Stimulated activated naive CD8-positive, alpha-beta T cell treated with anti-CD3 and anti-CD28 coated beads, Interleukin-15, Interleukin-2, amounts not matched to agents 100 ng/mL and 50 ng/mL, for 24 hours (primary cell): ENCODE data around the gene ITGA2B.
"Not testable (repeated sequence)": the region's sequence is repeated elsewhere in the genome, so short reads cannot be mapped to it uniquely, and the experiment has no call there.

Experiments used
- H3K27ac Mint-ChIP-seq: one replicate; pipeline ENCODE4 v1.8.0; 2021; ENCODE audit warnings: mild to moderate bottlenecking, mixed read lengths
- H3K27me3 Mint-ChIP-seq: one replicate; pipeline ENCODE4 v1.8.0; 2021; ENCODE audit warnings: mixed read lengths
- H3K36me3 Mint-ChIP-seq: one replicate; pipeline ENCODE4 v1.8.0; 2021; ENCODE audit warnings: low read depth, mixed read lengths
- H3K4me1 Mint-ChIP-seq: one replicate; pipeline ENCODE4 v1.8.0; 2021; ENCODE audit warnings: low read depth, mixed read lengths
- H3K4me3 Mint-ChIP-seq: one replicate; pipeline ENCODE4 v1.8.0; 2021; ENCODE audit warnings: mild to moderate bottlenecking, mixed read lengths
- H3K9me3 Mint-ChIP-seq: one replicate; pipeline ENCODE4 v1.8.0; 2021; ENCODE audit warnings: mixed read lengths

The ITGA2B gene

DNA sequence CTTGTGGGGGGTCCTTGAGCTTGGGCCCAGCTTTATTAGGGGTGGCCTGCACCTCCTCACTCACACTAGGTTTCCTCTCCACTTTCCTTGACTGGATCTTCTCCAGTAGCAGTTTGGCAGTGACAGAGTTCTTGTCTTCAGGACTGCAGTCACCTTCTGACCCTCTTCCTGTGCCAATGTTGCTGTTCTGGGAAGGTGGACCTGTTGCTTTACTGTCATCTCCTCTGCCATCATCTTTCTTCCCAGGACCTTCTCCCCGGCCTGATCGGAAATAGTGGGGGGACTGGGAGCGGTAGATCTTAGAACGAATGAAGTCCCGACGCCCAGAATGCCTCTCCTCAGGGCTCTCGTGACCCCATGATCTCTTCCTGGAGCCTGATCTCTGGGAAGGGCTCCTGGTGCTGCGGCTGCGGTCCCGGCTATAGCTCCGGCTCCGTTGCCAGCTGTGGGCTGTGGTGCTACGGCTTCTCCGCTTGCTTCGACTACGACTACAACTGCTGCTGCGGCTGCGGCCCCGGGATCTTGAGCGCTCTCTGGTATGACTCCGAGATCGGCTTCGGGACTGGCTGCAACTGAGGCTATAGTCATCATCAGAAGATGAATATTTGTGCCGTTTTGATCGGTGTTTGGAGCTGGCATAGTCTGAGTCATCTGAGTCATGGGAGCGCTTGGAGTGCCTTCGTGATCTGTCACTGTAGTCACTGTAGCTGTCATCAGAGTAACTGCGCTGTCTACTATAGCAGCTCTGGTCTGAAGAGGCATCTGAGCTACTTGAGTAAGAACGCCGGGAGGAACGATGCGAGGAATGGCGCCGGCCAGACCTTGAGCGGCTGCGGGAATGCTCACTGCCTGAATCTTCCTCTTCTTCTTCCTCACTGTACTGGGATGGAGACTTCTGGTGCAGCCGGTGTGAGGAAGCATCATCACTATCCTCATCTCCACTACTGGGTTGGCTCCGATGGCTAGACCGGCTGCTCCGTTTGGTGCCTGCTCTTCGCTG, 9.5 kb upstream of the ITGA2B start:
- H3K27ac Mint-ChIP-seq, result no peak overlapping the region
- peaks cover 58% of the 10 kb centered on the region for H3K36me3 Mint-ChIP-seq
- H3K27me3 Mint-ChIP-seq, result no peaks in the 10 kb centered on the region

GRCh38 chr17:44397479-44398440, 8.3 kb upstream of the ITGA2B start:
- Mint-ChIP-seq H3K36me3 (peaks cover 57% of the 10 kb centered on the region), H3K27ac (no peak overlapping the region), H3K9me3 (no peaks in the 10 kb centered on the region), H3K4me1 (peaks cover 19% of the 10 kb centered on the region), H3K4me3 (no peak overlapping the region), H3K27me3 (no peaks in the 10 kb centered on the region)

More for the DNA sequence above, 9.5 kb upstream of the ITGA2B start:
- Mint-ChIP-seq H3K9me3 (no peaks in the 10 kb centered on the region), H3K4me1 (peaks cover 17% of the 10 kb centered on the region), H3K4me3 (no peak overlapping the region)

GRCh38 chr17:44396946-44397345, 7.5 kb upstream of the ITGA2B start:
- Mint-ChIP-seq H3K9me3 (no peaks in the 10 kb centered on the region), H3K27me3 (no peaks in the 10 kb centered on the region), H3K4me1 (peaks cover 13% of the 10 kb centered on the region), H3K36me3 (peaks cover 51% of the 10 kb centered on the region), H3K4me3 (no peak overlapping the region), H3K27ac (no peak overlapping the region)

DNA sequence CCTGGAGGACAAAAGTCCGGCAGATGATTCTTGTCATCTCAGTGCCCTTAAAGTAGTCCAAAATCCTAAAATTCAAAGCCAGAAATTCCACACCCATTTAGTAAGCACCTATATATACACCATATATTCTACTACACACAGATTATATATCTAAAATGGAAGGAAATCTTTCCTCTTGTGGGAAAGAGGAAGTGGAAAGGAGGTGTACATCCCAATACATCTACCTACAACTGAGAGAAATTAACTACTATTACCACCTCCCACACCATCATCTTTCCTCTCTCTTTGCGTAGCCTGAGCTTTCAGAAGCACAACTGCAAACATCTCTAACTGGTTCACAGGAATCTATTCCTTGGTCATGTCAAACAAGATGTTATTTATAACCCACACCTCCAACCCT, 5.4 kb upstream of the ITGA2B start:
- peaks cover 15% of the 10 kb centered on the region for H3K4me1 Mint-ChIP-seq

DNA sequence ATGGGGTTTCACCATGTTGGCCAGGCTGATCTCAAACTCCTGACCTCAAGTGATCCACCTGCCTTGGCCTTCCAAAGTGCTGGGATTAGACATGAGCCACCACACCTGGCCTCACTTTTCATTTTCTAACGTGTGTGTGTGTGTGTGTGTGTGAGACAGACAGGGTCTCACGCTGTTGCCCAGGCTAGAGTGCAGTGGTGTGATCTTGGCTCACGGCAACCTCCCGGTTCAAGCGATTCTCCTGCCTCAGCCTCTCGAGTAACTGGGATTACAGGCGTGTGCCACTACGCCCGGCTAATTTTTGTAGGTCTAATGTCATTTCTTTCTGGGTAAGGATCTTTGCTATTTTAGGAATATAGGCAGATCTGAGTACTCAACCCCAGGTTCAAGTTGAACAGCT, 4.7 kb upstream of the ITGA2B start:
- Mint-ChIP-seq H3K4me1 (peaks cover 20% of the 10 kb centered on the region), H3K36me3 (peaks cover 28% of the 10 kb centered on the region)
- H3K27ac Mint-ChIP-seq, H3K9me3 Mint-ChIP-seq, H3K4me3 Mint-ChIP-seq, H3K27me3 Mint-ChIP-seq: not testable (repeated sequence)

More for the DNA sequence above, 5.4 kb upstream of the ITGA2B start:
- H3K9me3 Mint-ChIP-seq, result no peaks in the 10 kb centered on the region
- H3K36me3 Mint-ChIP-seq, result peaks cover 34% of the 10 kb centered on the region
- no peak overlapping the region for H3K4me3 Mint-ChIP-seq
- no peak overlapping the region for H3K27ac Mint-ChIP-seq
- no peaks in the 10 kb centered on the region for H3K27me3 Mint-ChIP-seq

DNA sequence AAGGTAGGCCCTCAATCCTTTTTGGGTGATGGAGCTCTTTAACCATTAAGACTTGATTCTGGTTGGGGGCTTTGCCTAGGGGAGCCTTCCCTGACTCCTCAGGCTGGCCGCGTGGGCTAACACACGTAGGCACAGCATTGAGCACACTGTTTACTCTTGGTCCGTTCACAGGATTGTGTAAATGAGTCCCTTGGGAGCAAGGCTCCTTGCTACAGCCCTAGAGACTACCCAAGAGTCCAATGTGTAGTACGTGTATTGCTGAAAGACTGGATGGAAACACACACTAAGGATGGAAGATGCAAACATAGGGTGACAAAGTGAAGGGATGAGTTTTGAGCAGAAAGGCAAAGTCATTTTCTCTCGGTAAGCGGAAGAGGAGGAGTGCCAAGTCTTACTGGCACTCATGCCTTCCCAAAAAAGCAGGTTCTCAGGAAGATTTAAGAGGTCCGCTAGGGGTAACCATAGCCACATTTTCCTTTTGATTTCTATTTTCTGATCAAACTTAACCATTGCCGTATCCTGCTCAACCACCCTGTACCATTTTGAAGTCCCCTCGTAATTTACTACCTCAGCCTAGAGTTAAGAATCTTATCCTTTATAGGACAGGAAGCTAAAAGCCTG, 911 bp upstream of the ITGA2B start:
- Mint-ChIP-seq H3K4me1 (peaks cover 31% of the 10 kb centered on the region), H3K36me3 (no peaks in the 10 kb centered on the region), H3K4me3 (no peak overlapping the region), H3K9me3 (no peaks in the 10 kb centered on the region), H3K27ac (no peak overlapping the region), H3K27me3 (peaks cover 11% of the 10 kb centered on the region)

GRCh38 chr17:44389723-44390202, 314 bp upstream of the ITGA2B start:
- Mint-ChIP-seq H3K4me1 (peaks cover 31% of the 10 kb centered on the region), H3K27me3 (peaks cover 11% of the 10 kb centered on the region), H3K4me3 (no peak overlapping the region), H3K36me3 (no peaks in the 10 kb centered on the region), H3K9me3 (no peaks in the 10 kb centered on the region), H3K27ac (peak overlapping the region; percentile 34)

DNA sequence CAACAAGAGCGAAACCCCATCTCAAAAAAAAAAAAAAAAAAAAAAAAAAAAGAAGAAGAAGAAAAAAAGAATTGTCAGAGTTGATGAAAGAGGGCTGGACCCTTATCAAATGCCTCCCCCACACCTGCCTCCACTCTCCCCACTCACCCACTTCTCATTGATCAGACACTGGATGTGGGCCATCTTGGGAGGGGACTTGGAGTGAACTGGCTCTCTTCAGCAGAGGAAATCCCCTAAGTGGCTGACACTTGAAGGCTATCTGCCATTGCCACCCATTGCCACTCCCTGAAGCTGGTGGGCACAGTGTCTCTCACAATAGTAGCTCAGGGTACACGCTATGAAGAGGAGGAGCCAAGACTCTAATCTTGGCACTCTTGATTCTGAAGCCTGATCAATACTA, 1.6 kb downstream of the ITGA2B start:
- Mint-ChIP-seq H3K27me3 (peaks cover 20% of the 10 kb centered on the region), H3K4me1 (peaks cover 18% of the 10 kb centered on the region), H3K27ac (no peak overlapping the region), H3K4me3 (no peak overlapping the region), H3K9me3 (no peaks in the 10 kb centered on the region), H3K36me3 (no peaks in the 10 kb centered on the region)

GRCh38 chr17:44386182-44386525, 3.3 kb downstream of the ITGA2B start:
- Mint-ChIP-seq H3K27me3 (peaks cover 29% of the 10 kb centered on the region), H3K4me1 (peaks cover 18% of the 10 kb centered on the region), H3K27ac (no peak overlapping the region), H3K4me3 (peak overlapping the region; percentile 72), H3K9me3 (no peaks in the 10 kb centered on the region), H3K36me3 (no peaks in the 10 kb centered on the region)

- H3K36me3 Mint-ChIP-seq, result no peaks in the 10 kb centered on the region
- no peaks in the 10 kb centered on the region for H3K9me3 Mint-ChIP-seq
- no peak overlapping the region for H3K27ac Mint-ChIP-seq
- peaks cover 18% of the 10 kb centered on the region for H3K4me1 Mint-ChIP-seq
- H3K27me3 Mint-ChIP-seq, result peaks cover 29% of the 10 kb centered on the region
- peak overlapping the region; percentile 72 for H3K4me3 Mint-ChIP-seq
Measured at GRCh38 chr17:44385287-44386181, 3.9 kb downstream of the ITGA2B start.

GRCh38 chr17:44384823-44385286, 4.6 kb downstream of the ITGA2B start:
- Mint-ChIP-seq H3K9me3 (no peaks in the 10 kb centered on the region), H3K36me3 (no peaks in the 10 kb centered on the region), H3K27me3 (peaks cover 29% of the 10 kb centered on the region), H3K4me3 (peak overlapping the region; percentile 65), H3K27ac (no peak overlapping the region), H3K4me1 (peaks cover 16% of the 10 kb centered on the region)

DNA sequence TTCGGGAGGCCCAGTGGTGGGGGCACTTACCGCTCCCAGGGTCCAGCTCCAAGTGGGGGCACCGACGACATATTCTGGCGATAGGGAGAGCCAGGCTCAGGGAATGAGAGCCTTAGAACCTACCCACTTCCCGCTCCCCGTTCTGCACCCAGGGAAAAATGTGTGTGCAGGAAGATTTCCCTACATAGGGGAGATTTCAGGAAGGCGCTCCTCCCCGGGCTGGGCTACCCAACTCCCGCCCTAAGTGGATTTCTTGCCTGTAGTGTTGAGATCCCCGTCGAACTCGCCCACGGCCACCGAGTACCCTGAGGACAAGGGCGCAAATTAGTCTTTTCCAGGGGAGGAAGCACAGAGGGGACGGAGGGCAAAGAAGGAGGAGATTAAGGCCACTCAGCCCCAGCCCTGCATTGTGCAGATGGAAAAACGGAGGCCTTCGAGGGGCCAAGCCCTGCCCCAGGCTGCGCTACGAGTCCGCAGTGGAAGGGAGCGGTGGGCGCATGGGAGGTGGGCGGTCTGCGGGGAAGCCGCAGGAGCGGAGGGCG, 5.1 kb downstream of the ITGA2B start:
- Mint-ChIP-seq H3K4me3 (no peak overlapping the region), H3K36me3 (no peaks in the 10 kb centered on the region), H3K9me3 (no peaks in the 10 kb centered on the region), H3K4me1 (peaks cover 11% of the 10 kb centered on the region), H3K27ac (no peak overlapping the region), H3K27me3 (peaks cover 29% of the 10 kb centered on the region)

GRCh38 chr17:44383861-44384260, 5.6 kb downstream of the ITGA2B start:
- peaks cover 29% of the 10 kb centered on the region for H3K27me3 Mint-ChIP-seq

More at GRCh38 chr17:44383861-44384260, 5.6 kb downstream of the ITGA2B start:
- no peaks in the 10 kb centered on the region for H3K36me3 Mint-ChIP-seq
- H3K4me1 Mint-ChIP-seq, result peaks cover 10% of the 10 kb centered on the region
- no peak overlapping the region for H3K4me3 Mint-ChIP-seq
- no peaks in the 10 kb centered on the region for H3K9me3 Mint-ChIP-seq
- no peak overlapping the region for H3K27ac Mint-ChIP-seq
